GM21515 (cell line): ENCODE results near the gene GRWD1.
A peak's percentile ranks its signal among the peaks of the same experiment; 100 is the strongest.
"Not testable (repeated sequence)": the region's sequence is repeated elsewhere in the genome, so short reads cannot be mapped to it uniquely, and the experiment has no call there.

Source experiments
- ATAC-seq: cut with Tn5 transposase; IDR thresholded peaks from one replicate; pipeline ENCODE4 v1.9.1; 2021; ENCODE audit not compliant: unreplicated experiment

Gene GRWD1

DNA sequence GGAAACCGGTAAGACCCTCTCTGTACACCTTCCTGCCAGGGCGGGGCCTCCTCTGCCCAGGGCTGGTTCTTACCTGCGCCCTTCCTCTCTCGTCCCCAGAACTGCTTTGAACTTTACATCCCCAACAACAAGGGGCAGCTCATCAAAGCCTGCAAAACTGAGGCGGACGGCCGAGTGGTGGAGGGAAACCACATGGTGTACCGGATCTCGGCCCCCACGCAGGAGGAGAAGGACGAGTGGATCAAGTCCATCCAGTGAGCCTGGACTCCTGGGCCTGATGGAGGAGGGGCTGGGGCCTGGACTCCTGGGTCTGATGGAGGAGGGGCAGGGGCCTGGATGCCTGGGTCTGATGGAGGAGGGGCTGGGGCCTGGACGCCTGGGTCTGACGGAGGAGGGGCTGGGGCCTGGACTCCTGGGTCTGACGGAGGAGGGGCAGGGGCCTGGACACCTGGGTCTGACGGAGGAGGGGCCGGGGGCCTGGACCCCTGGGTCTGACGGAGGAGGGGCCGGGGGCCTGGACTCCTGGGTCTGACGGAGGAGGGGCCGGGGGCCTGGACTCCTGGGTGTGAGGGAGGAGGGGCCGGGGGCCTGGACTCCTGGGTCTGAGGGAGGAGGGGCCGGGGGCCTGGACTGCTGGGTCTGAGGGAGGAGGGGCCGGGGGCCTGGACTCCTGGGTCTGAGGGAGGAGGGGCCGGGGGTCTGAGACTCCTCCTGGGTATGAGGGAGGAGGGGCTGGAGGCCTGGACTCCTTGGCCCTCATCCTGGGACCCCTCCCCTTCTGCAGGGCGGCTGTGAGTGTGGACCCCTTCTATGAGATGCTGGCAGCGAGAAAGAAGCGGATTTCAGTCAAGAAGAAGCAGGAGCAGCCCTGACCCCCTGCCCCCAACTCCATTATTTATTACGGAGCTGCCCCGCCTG lies 32.8 kb downstream of the GRWD1 start:
- ATAC-seq, result no peak

DNA sequence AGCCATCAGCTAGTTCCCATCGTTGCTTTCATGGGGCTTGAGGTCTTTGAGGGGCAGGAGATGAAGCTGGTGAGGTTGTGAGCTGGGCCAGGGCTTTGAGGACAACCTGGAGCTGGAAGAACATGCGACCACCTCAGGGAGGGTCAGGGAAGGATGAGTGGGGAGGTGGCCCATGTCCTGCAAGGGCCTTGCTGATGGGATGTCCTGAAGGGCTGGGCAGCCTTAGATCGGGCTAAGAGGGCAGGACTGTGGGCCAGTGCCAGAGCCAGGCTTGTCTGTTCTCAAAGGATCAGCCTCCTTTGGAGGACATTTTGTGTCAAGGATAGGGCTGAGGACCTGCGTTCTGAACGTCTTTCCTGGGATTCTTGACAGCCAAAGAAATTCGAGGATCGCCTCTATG lies 33.9 kb downstream of the GRWD1 start:
- no peak for ATAC-seq

DNA sequence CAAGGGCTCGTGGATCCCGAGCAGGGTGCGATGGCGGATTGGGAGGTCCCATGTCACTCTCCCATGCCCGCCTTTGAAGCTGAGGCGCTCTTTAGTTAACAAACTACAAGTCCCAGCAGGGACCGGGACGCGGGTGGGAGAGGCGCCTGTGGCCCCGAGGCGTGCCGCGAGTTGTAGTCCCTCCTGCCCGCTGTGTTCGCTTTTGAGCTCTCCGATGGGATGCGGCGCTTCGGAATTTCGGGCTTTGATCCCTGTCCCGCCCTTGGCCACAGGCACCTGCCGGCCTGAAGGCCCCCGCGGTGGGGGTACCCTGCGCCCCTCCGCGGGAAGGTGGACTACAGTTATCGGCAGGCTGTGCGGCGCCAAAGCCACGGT lies 34.4 kb downstream of the GRWD1 start:
- ATAC-seq, result no peak

DNA sequence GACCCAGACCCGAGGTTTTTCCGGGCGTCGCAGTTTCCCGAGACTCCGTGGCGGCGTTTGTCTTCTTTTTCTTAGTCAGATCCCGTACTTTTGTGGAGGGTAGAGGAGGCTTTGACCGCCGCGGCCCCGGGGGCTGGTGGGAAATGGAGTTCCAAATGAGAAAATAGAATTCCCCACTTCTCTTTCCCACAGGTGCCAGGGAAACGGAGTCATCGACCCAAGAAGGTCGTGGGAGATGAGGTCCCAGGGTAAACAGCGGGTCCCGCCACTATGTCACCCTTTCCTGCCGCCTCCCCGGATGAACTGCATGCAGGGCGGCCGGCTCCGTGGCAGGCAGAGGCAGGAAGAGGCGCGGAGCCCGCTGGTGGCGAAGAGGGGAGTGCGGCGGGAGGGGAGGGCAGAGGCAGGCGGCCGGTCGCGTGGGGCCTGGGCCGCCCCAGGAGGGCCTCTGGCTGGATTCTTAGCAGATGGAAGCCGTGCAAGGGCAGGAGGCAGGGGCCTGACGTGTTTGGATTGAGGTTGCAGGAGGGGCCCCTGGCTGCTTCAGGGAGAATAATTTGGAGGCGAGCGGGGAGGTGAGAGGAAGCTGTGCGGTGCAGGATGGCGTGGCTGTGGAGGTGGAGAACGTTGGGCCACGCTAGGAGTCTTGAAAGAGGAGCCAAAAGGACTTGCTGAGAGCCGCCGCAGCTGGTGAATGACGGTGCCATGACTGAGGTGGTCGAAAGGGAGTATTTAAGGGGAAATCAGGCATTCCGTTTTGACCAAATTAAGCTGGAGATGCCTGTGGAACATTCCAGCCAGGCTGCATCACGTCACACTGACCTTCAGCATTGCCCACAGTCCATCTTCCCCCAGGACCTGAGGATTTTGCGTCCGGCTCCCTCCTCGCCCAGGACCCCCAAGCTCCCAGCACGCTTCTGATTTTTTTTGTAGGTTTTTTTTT lies 35.0 kb downstream of the GRWD1 start:
- no peak for ATAC-seq

DNA sequence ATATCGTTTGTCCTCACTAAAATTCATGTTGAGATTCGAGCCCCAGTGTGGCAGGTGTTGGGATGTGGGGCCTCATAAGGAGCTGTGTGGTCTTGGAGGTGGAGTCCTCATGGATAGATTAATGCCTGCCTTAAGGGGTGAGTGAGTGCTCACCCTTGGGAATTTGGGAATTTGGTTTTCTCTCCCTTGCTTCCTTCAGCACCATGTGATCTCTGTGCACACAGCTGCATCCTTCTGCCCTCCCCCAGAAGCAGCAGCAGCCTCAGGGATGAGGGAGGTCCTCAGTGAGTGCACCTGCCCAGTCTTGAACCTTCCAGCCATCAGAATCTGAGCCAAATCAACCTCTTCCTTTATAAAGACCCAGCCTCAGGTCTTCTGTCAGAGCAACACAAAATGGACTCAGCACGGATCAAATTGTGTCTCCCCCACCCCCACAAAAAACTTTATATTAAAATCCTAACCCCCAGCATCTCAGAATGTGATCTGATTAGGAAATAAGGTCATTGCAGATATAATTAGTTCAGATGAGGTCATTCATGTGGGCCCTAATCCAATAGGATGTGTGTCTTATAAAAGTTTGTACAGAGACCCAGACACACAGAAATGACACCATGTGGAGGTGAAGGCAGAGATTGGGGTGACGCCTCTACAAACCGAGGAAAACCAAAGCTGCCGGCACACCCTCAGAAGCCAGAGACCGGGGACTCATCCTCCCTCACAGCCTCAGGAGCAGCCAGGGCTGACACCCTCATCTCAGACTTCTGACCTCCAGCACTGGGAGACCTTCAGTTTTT lies 36.3 kb downstream of the GRWD1 start:
- no peak for ATAC-seq

DNA sequence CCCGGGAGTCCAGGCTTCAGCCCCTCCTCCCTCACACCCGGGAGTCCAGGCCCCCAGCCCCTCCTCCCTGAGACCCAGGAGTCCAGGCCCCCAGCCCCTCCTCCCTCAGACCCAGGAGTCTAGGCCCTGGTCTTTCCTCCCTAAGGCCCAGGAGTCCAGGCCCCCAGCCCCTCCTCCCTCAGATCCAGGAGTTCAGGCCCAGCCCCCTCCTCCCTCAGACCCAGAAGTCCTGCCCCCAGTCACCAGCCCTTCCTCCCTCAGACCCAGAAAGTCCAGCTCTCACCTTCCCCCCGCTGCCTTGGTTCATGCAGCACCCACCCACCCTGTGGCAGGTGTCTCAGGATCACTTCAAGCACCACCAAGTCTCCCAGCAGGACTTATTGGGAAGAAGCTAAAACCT lies 37.5 kb downstream of the GRWD1 start:
- no peak for ATAC-seq

DNA sequence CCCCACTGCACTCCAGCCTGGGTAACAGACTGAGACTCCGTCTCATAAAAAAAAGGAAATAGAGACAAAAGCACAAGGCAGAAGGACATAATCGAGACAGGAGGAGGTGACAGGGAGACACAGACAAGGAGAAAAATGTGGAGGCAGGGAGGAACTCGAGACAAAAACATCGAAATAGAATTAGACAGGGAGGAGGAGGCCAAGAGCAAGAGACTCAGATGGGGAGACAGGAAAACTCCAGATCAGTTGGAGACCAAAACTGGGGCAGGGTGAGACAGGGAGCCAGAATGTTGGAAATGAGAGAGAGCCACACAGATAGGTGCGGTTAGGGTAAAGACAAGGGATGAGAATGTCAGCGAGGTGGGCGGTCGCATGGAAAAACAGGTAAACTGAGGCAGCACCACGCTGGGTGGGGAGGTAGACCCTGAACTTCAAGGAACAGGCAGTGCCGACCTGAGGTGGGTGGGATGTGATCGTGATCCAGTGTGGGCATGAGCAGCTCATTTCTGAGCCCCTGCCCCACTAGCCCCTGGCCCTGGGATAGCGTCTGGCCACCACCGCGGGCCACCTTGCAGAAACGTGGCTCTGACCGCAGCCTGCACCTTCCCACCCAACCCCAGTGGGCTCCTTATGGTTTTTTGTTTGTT lies 38.6 kb downstream of the GRWD1 start:
- no peak for ATAC-seq

DNA sequence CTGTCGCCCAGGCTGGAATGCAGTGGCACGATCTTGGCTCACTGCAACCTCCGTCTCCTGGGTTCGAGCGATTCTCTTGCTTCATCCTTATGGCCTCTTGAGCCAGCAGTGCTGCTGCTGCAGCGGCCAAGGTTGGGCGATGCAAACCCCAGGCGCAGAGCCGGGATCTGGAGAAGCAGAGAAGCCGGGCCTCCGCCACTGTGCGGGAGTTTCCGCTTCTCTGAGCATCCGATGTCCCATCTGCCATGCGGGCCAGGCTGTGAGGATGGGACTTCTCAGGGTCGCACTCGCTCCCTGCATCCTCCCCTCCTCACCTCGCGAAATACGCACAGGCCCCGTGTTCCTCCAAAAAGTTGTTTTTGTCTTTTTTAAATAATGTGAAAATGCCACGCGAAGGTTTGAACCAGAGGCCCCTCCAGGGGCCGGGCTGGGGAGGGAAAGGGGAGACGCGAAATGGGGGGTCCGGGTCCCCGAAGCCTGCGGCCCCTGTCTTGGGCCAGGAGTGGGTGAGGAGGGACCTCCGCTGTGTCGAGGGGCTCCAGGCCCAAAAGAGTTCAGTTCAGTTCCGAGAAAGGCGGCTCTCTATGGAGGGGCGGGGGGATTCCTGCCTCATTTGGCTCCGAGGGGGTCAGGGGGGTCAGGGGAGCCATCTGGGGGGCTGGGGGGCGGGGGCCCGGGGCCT lies 39.3 kb downstream of the GRWD1 start:
- no peak for ATAC-seq

DNA sequence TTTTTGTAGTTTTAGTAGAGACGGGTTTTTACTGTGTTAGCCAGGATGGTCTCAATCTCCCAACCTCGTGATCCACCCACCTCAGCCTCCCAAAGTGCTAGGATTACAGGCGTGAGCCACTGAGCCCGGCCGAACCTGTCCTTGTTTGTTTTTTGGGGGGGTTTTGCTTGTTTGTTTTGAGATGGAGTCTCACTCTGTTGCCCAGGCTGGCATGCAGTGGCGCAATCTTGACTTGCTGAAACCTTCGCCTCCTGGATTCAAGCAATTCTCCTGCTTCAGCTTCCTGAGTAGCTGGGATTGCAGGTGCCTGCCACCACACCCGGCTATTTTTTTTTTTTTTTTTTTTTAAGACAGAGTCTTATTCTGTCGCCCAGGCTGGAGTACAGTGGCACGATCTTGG lies 40.9 kb downstream of the GRWD1 start:
- not testable (repeated sequence) for ATAC-seq

DNA sequence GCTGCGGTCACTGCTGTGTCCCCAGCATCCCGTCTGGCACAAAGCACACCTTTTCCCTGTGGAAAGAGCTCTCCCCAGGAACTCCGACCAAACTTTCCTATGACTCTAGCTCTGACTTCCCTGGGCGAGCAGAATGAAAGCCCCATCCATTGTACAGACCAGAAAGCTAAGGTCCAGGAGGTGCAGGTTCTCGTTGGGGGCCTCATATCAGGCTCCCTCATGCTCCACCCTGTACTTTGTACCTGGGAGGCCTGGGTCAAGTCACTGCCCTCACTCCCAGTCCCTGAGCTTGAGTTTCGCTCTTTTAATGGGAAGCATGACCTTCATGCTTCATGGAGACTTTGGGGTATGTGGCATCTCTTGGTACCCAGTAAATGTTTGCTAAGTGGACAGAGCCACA lies 41.8 kb downstream of the GRWD1 start:
- ATAC-seq, result no peak

DNA sequence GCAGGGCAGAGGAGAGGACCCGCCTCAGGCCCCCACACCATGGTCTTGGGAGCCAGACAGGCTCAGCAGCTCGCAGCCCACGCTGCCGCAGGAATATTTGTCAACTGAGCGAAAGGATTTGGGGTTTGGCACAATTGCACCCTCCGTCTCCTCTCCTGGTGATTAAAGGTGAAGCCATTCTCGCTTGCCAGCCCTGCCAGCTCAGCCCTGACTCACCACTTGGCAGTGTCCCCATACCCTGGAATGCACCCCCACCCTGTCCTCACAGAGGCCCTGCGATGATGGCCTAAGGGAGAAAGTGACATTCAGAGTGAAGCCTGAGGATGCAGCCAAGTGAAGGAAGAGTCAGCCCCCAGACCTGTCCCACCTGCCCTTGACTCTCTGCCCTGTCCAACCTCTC lies 42.2 kb downstream of the GRWD1 start:
- no peak for ATAC-seq

DNA sequence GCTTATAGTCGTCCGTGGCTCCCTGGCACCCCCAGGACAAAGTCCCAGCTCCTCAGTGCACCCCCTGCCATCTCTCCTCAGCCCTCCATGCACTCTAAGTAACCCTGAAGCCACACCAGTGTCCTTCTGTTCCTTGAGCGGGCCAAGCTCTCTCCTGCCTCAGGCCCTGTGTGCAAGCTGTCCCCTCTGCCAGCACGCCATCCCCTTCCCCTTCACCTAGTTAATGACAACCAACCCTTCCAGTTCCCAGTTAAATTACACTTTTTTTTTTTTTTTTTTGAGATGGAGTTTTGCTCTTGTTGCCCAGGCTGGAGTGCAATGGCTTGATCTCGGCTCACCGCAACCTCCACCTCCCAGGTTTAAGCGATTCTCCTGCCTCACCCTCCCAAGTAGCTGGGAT lies 42.7 kb downstream of the GRWD1 start:
- ATAC-seq, result not testable (repeated sequence)

DNA sequence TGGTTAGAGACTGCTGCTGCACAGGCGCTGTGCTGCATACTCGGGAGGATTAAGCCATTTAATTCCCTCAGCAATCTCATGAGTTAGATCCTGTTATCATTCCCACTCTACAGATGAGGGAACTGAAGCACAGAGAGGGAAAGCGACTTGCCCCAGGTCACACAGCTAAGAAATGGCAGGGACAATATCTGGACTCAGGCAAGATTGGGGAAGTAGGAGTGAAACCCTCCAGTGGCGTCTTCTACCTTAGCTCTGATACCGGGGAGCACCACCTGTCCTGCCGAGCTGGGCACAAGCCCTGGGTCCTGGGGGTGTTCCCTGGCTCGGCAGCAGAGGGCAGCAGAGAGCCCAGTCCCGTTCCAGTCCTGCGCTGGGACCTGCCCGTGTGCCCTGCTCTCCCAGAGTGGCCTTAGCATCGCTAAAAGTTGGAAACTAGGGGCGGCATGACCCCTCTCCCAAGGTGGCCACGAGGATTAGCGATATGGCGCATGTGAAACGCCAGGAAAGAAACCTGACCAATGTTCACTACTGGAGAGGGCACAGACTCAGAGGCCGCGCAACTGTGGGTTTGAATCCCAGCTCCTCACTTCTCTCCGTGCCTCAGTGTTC lies 43.9 kb downstream of the GRWD1 start:
- ATAC-seq, result peak; percentile 44

DNA sequence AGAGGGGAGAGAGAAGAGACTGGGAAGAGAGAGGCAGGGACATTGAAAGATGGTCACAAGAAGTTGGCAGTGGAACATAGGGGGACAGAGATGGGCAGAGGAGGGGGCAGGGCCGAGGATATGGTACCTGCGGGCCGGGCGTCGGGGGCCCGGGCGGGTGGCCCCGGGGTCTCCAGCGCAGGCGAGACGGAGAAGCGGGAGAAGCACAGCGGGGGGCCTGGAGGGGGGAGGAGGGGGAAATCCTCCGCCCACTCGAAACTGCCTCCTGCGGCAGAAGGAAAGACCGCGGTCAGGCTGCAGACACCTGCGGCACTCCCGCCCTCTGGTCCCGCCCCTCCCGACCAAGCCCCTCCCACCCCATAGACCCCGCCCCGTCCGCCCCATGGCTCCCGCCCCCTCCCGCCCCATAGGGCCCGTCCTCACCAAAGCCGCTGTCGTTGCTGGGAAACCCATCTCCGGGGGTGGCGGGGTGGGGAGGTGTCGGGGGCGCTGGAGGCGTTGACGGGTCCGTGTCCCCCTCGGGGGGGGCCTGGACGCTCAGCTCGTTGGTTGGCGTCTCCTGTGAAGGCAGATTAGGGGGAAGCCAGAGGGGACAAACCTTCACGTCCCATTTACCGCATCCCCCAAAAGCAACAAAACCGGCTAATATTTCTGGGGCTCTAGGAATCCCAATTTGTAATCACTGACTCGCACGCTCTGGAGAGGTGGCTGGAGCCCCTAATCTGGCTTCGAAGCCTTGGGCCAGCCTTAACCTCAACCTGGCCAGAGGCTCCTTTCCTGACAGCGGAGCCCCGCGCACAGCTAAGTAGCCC lies 45.4 kb downstream of the GRWD1 start:
- ATAC-seq, result no peak

DNA sequence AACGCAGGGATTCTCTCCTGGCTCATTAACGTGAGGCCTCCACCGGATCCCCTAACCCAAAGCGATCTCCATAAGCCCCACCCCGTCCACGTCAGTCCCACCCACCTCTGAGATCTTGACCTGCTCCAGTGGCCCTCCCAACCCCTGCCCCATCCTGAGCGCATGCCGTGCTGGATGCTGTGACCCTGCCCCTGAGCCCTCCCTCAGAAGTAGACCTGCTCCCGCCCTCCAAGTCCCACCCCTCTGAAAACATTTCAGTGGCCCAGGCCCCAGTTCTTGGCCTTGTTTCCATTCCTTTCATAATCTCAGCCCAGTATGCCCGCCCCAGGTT lies 46.0 kb downstream of the GRWD1 start:
- ATAC-seq, result no peak

DNA sequence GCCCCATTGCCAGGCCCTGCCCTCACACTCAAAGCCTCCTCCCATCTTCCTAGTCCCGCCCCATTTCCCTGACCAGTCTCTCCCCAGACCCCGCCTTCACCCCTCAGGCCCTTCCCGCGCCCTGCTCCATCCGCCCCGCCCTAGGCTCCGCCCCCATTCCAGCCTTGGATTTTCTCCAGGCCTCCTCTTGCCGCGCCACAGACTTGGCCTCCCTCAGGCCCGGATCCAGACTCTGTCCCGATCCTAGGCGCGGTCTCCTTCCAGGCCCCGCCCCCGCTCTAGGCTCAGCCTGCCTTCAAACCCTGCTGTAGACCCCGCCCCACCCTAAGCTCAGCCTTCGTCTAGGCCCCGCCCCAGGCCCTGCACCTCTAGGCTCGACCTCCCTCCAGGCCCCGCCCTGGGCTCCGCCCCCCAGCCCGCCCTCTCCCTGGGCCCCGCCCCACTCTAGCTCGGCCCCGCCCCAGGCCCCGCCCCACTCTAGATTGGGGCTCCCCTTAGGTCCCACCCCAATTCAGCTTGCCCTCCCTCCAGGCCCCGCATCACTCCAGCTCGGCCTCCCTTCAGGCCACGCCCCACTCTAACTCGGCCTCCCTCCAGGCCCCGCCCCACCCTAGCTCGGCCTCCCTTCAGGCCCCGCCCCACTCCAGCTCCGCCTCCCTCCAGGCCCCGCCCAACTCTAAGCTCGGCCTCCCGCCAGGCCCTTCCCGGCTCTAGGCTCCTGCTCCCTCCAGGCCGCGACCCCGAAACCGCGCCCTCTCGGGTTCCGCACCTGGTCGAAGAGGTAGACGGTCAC lies 47.3 kb downstream of the GRWD1 start:
- peak; percentile 45 for ATAC-seq

DNA sequence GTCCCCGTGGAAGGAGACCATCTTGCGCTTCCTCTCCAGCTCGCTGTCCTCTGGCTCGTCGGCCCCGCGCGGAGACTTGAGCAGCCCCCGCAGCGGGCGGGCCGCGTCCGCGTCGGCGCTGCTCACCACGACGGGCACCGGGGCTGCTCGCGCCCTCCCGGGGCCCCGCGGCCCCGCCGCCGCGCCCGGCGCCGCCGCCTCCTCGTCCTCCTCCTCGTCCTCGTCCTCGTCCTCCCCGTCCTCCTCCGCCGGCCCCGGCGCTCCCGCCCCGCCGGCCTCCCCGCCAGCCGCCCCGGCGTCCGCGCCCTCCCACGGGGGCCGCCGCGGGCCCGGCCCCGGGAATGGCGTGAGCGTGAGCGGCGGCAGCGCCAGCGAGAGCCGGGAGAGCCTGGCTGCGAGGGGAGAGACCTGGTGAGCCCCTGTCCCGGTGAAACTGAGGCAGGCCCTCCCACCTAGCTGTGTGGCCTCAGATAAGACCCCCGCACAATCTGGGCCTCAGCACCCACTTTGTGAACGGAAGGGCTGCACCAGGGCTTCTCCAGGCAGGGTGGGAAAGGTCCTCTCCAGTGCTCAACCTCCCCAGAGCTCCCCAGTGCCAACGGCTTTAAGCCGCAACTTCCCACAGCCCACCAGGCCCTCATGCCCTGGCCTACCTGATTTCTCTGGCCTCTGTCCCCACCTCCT lies 48.1 kb downstream of the GRWD1 start:
- peak; percentile 8 for ATAC-seq

DNA sequence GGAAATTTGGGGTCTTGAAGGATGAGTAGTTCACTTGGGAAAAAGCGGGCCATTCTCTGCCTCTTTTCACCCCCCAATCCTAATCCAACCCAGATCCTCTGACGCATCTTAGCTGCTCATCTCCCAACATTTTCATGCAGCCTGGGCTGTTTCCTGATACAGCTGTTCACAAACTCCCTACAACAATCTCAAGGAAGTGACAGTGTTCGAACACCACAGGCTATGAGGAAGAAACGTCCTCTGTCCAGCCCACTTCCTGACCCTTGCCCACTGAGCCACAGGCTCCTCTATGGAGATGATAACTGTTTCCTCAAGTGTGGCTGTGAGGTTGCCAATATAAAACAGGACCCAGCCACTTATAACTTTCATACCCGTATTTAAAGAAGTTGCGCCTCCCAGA lies 49.6 kb downstream of the GRWD1 start:
- no peak for ATAC-seq
